HG03521 (cell line): ENCODE measurements around the gene HPSE2.
A peak's percentile ranks its signal among the peaks of the same experiment; 100 is the strongest.
"Not testable (repeated sequence)": the region's sequence is repeated elsewhere in the genome, so short reads cannot be mapped to it uniquely, and the experiment has no call there.

Experiments
- ATAC-seq: cut with Tn5 transposase; IDR thresholded peaks from one replicate; pipeline ENCODE4 v1.9.1; 2021; ENCODE audit warnings: mild to moderate bottlenecking, moderate library complexity; ENCODE audit not compliant: unreplicated experiment

HPSE2 gene

DNA sequence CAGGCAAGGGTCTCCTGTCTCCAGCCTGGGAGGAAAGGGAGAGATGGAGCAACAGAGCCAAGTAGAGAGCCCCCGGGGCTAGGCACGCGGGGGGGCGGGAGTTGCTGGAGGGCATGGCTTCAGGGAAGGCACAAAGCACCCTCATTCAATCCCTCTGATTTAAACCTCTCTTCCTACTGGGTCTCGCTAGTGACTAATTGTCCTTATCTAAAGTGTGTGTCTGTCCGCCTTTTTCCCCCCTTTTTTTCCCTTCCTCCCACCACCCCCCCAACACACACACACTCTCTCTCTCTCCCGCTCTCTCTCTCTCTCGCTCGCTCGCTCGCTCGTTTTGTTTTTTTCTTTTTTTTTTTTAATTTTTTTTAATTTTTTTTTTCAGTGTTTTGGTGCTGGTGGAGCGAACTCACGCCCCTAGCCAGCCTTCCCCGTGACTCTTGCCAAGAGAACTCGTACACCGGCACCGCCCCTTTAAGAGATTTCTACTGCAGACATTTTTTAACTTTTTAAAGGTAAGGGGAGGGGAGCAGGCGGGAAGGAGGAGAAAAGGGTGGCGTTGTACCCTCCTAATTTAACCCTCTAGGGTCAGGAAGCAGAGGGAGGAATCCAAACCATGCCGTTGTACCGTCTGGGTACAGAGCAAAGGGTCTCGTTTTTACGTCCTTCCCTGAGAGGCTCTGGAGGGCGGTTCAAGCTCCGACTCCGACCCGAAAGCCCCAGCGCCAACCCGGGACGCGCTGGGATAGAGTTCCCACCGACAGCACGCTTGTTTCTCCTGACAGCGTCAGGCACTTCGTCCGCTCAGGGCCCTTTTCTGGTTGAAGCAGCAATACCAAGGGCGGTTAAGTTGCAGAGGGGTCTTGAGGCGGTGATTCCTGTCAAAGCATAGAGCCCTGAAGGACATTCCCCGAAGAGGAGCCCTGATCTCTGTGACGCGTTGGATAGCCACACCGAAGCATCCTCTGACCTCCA lies at the start of gene HPSE2:
Gene HPSE2 (minus strand): TSS at position 195 of the 969 bp plus-strand sequence.
- no peak for ATAC-seq

DNA sequence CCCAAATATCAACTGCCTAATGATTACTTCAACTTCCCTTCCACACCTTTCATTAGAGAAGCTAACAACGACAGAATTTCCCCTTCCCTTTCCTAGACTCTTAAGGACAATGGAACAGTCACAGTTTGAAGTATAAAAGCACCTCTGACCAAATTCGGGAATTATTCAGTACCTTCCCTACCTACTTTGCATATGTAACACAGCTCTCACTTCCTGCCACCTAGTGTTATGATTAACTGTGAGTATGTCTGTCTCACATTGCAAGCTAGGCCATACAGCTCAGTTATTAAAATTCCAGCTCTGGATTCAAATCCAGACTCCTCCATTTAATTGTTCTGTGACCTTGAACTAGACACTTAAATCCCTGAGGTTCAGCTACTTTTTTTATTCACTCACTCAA lies 44.8 kb upstream of the HPSE2 start:
- ATAC-seq = no peak

DNA sequence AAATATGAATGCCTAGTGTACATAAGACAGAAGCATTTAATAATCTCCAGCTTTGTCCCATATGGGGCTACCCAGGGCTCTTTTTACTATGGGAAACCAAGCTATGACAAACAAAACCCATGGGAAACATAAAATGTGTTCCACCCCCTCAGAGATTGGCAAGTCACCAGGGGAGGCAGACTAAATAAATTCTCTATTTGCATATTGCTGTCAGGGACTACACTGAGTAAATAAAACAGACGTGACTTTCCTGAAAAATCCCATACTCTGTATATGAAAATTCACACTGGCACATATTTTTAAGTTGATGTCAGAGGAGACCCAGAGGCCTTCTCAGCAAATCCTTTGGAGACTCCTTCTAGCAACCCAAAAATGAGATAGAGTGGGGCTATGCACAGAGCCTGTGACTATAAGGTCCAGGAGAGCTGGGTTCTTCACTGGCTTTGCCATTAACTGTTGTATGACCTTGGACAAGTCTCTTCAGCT lies 44.0 kb upstream of the HPSE2 start:
- no peak for ATAC-seq

DNA sequence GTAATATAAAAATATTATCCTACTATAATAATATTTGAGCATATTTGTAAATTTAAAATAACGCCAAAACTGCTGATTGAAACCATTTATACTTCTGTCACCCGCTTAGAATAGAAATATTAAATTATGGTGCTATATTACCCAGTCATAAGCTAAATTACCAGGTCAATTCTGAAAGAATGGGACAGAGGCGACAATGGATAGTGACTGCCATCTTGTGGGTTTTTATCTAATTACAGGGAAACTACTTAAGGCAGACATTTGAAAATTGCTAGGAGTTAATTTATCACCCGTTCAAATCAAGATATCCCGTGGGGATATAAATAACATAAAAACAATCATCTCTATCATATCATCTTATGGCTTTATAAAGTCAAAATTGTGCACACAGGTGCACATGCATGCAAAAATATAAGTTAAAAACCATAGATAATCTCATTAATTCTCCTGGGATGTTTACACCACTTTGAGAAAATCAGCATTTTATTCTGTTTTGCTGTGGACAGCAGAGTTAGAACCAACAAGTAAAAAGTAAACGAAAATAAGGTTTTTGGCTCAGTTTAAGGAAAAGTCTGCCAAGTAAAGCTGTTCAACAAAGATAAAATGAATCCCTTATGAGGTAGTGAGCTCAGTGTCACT lies 41.3 kb upstream of the HPSE2 start:
- ATAC-seq = no peak

DNA sequence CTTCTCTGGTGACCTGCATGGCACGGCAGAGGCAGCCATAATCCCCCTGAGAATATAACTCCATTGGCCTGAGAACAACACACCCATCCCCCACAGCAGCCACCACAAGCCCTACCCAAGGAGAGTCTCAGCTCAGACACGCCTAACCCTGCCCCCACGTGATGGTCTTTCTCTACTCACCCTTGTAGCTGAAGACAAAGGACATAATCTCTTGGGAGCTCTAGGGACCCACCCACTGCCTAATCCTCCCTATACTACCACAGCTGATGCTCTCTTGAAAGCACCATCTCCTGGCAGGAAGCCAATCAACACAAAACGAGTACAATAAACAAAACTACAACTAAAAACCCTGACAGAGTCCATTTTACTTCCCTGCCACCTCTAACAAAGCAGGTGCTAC lies 30.7 kb upstream of the HPSE2 start:
- no peak for ATAC-seq

DNA sequence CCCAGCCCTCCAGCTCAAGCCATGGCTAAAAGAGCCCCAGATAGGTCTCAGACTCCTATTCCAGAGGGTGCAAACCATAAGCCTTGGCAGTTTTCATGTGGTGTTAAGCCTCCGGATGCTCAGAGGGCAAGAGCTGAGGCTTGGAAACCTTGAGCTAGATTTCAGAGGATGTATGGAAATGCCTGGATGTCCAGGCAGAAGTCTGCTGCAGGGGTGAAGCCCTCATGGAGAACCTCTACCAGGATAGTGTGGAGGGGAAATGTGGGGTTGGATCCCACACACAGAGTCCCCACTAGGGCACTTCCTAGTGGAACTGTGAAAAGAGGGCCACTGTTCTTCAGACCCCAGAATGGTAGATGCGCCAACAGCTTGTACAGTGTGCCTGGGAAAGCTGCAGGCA lies 13.2 kb upstream of the HPSE2 start:
- no peak for ATAC-seq

DNA sequence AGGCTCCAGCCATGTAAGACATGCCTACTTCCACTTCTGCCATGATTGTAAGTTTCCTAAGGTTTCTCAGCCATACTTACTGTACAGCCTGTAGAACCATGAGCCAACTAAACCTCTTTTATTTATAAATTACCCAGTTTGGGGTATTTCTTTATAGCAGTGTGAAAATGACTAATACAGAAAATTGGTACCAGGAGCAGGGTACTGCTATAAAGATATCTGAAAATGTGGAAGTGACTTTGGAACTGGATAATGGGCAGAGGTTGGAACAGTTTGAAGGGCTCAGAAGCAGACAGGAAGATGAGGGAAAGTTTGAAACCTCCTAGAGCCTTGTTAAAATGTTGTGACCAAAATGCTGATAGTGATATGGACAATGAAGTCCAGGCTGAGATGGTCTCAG lies 12.2 kb upstream of the HPSE2 start:
- ATAC-seq = not testable (repeated sequence)

DNA sequence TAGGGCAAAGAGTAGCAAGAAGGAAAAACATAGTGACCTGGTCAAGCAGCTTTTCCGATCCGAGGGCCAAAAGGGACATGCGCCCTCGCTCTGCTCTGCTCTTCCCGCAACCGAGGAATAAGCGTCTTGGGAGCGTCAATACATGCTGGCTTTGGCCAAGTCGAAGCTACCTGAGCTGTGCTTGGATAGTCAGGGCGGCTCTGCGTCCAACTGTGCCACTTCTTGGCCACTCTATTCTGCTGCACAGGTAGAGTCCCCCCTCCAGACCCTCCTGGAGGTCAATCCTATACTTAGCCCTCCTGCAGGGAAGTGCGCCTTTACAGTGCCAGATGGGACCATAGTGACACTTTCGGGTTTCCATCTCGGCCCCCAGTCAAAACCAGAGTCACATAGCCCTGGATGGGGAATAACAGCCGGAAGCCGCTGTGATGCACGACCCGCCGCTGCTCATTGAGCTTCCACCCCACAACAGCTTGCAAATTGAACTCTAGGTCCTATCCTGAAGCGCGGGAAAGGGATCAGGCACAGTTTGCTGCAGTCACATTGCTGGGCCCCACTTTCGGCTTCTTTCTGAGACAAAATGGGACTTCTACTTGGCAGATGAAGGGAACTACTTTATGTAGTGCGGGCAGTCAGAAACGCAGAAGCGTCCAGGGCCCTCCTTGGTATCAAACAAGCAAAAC lies 1.1 kb upstream of the HPSE2 start:
- ATAC-seq = no peak

DNA sequence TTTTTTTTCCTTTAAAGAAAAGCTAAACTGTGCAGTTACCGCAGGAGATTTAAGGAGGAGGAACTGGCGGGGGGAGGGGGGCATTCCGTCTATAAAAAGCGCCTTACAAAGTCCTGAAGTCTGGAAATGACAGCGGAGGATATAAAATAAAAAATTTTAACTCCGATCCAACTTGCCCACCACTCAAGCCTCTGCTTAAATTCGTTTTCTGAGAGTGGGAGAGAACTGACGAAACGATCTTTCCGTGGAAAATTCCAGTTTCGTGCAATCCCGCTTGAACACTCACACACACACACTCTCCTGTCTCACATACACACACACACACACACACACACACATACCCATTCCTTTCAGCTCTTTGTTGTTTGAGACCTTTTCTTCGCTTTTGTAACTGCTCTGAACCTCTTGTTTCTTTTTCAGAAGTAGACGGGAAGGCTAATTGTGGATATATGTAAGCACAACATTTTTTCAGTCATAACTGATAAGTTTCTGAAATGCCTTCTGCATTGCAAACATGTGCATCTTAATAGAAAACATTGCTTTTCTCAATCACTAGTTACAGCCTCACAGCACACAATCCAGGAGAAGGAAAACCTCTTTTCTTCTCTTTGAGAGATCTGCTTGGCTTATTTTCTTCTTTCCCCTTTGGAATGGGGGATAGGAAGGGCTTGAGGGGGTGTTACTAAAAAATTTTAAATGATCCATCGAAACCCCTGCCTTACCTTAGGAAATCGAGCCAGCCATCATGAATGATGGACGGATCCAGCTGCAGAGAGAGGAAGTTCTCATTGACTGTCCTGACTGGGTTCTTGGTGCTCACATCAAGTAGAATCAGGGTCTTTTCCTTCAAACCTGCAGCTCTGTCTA lies 628 bp downstream of the HPSE2 start:
- no peak for ATAC-seq

DNA sequence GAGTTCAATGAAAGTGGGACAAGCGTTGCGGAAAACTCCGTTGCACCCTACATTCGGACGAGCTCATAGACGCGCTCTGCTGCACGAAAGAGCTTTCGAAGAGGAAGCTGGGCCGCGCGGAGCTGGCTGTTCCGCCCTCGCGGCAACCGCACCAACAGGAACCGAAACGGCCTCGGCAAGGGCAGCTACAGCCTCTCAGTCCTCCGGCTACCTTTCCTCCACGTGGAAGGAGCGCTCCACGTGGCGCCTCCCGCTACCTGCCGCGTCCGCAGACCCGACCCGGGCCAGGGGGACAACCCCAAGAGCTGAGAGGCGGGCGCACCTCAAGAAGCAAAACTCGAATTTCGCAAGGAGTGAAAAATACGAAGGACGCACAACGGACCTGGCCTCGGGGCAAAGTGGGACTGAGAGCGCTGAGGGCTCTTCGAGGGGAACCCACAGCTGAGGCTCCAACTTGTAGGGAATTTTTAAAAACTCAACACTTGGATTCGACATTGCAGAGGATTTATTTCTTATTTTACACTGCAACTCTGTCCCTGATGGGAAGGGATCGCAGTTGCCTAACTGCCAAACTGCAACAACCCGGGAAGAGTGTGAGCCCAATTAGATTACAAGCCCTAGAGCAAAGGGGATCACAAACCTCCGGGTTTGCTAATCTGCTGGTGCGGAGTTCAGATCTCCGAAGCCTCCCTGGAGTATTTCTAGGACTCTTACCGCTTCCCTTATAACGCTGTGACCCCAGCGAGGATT lies 1.4 kb downstream of the HPSE2 start:
- peak; percentile 95 for ATAC-seq

DNA sequence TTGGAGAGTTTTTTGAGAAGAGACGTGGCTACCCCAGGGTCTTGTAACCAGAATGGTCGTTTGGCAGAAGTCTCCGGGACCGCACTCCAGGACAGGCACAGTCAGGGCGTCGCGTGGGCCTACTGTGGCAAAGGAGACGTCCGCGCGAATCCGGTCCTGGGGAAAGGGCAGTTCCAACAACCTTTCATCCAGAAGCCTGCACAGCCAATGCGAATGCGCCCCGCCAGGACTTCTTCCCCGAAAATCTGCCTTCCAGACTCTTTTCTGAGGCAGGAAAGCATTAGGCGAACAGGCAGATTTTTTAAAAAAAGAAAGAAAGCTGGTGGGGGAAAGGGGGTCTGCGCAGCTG lies 2.0 kb downstream of the HPSE2 start:
- ATAC-seq = no peak

DNA sequence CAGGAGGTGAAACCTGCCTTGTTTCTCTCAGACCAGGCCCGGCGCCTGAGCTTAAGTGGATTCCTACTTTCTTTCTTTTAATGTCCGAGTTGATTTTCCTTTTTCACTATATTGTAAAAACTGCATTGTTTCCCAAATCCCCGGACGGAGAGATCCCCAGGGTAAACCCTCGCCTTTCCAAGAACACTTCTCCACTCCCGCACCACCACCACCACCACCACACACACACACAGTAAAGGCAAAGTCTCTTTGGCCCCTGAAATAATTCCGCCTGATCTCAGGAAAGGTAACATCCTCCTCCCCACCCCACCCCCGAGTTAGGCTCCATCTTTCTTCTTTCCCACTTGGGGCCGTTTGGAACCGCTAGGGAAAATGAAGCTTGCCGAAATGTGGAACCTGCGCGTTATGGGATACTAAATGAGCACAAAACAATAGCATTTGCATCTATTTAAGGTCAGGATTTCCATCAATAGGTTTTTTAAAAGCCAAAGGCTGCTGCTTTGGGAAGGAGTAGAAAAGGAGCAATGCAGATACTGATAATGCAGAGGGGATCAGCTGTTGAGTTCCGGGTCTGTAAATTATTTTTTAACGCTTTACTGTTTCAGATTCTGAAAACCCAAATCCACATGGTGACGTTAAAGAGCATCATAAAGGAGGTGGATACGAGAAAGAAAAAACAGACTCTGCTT lies 2.5 kb downstream of the HPSE2 start:
- ATAC-seq = no peak

DNA sequence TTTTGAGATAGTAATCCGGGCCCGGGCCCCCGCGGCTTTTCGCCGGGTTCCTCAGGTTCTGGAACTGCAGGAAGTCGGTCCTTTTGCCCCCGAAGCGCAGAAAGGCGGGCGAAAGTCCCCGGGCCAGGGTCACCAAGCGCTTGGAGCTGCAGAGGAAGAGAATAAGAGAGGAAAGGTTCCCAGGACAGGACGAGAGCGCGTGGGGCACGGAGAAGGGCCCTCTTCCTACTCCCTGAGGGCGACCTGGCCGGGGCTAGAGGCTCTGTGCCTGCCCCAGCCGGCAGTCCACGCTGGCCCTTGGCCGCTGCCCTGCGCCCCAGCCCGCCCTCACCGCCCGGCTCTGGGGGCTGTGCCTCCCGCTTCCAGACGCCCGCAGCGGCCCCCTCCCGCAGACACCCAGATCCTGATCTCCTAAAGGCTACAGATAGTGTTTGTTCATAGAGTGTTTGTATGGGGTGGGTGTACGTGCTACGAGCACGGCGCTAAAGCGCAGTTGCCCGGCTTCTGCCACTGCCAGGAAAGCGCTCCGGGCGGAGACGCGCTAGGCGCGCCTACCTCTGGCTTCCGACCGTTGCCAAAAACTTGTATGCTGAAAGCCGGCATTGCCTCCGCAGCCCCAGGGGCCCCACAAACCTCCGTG lies 3.2 kb downstream of the HPSE2 start:
- no peak for ATAC-seq

DNA sequence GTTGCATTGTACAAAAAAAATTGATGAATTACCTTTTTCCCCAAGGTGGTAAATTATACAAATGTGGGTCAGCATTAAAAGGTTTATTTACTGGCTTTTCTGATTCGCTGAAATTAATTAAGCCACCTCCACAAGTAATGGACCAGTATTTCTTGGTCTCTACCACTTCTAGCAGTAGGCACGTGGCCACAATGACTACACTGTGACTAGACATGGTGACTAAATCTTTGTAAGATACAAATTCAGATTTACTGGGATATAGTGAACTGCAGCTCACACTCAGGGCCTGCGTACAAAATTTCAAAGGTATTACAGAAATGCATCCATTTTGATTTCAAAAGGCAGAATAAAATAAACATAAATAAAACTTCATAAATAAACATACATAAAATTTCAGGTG lies 10.9 kb downstream of the HPSE2 start:
- ATAC-seq = no peak

DNA sequence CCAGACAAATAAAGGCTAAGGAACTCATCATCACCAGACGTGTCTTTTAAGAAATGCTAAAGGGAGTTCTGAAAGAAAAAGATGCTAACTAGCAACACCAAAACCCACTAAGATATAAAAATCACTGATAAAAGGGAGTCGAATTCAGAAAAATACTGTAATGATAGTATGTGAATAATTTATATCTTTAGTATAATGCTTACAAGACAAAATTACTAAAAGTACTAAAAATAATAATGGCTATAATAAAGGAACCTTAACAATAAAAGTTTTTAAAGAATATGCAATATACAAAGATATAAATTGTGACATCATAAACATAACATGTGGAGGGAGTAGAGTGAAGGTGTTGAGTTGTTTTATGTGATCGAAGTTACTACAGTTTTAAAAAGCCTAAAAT lies 28.3 kb downstream of the HPSE2 start:
- ATAC-seq = no peak

DNA sequence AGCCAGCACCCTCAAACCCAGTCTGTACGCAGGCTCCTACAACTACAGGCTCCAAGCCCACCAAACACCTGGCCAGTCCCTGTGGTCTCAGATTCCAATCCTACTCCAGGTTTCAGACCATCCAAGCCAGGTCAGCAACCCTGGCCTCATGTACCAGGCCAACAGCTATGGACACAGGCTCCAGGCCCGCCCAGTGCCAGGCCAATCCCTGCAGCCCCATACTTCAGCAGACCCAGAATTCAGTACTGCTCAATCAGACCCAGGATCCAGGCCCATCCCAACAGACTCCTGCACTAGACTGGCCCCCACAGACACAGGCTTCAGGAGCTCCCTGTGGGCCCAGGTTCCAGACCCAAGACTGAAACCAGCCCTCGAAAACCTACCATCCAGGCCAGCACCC lies 32.3 kb downstream of the HPSE2 start:
- ATAC-seq = no peak

DNA sequence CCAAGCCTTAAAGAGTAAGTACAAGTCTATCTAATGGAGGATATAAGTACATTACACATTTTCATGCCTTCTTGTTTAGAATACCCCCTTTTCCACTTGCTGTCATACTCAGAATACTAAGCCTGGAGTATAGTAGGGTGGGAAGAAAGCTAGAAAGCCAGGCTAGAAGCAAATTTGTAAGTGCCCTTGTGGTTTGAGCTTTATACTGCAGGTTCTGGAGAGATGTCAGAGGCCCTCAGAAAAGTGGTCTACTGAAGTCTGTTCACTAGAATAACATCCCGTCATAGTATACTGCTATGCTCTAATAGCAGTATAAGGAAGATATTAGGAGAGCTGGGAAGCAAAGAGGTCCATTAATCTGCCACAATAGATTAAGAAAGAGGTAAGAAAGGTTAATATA lies 62.7 kb downstream of the HPSE2 start:
- no peak for ATAC-seq

DNA sequence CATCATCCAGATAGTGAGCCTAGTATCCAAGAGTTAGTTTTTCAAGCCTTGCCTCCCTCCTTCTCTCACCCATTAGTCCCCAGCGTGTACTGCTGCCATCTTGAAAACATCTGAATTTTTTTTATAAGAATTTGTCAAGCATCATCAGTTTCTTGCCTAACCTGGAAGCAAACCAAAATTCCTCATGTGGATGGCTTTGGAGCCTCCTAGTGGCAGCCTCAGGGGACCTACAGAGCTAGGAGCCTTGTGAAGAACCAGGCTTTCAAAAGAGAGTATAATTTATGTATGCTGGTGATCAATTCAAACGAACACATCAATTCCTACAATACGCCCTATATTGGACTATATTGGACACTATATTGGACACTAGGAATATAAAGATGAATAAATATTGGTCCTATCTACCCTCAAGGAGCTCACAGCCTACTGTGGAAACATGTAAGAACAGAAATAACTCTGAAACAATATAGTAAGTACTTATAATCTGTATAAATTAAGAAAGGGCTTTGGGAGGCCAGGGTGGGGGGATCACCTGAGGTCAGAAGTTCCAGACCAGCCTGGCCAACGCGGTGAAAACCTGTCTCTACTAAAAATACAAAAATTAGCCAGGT lies 63.4 kb downstream of the HPSE2 start:
- ATAC-seq = no peak
